DND-41 (cell line): ENCODE results near the gene RHOT2.

Experiments
- ATAC-seq: fragments of 200-7000 bp; cut with Tn5 transposase; 3 replicates; pipeline ENCODE4 v1.9.1; 2021; ENCODE audit warnings: low read depth; ENCODE audit not compliant: insufficient read depth
- DNase-seq: peaks from one replicate; pipeline ENCODE4 v3.0.0-alpha.2; 2020
- H2AFZ ChIP-seq: 2 replicates; pipeline ENCODE4 v1.6.0; 2012; ENCODE audit warnings: low read depth, low read length
- H3K27ac ChIP-seq: 2 replicates; pipeline ENCODE4 v1.5.1; 2012; ENCODE audit warnings: low read length, inconsistent platforms
- H3K27me3 ChIP-seq: fragments of 200-600 bp; sonication (generic); 2 replicates; pipeline ENCODE4 v1.6.0; 2012; ENCODE audit warnings: low read length, mild to moderate bottlenecking, inconsistent platforms; ENCODE audit not compliant: insufficient read depth, poor library complexity
- H3K36me3 ChIP-seq: 2 replicates; pipeline ENCODE4 v1.5.1; 2012; ENCODE audit warnings: low read length, inconsistent platforms; ENCODE audit not compliant: insufficient read depth
- H3K4me1 ChIP-seq: 2 replicates; pipeline ENCODE4 v1.5.1; 2012; ENCODE audit warnings: mild to moderate bottlenecking, low read length; ENCODE audit not compliant: insufficient read depth
- H3K4me2 ChIP-seq: 2 replicates; pipeline ENCODE4 v1.6.0; 2012; ENCODE audit warnings: mild to moderate bottlenecking, moderate library complexity, low read length, inconsistent platforms; ENCODE audit not compliant: insufficient read depth
- H3K4me3 ChIP-seq, 2 experiments: fragments of 200-600 bp in 1 of 2; shearing (Covaris generic) in 1 of 2; 2 replicates each; pipeline ENCODE4 v1.5.1; 2012 to 2016; ENCODE audit warnings: inconsistent platforms in 2 of 2, low read length in 2 of 2, mild to moderate bottlenecking in 2 of 2, low read depth in 1 of 2, moderate library complexity in 1 of 2
- H3K79me2 ChIP-seq: 2 replicates; pipeline ENCODE4 v1.6.0; 2012; ENCODE audit warnings: low read length, inconsistent platforms; ENCODE audit not compliant: insufficient read depth
- H3K9ac ChIP-seq: 2 replicates; pipeline ENCODE4 v1.6.0; 2012; ENCODE audit warnings: low read depth, mild to moderate bottlenecking, inconsistent platforms, low read length, moderate library complexity
- H3K9me3 ChIP-seq: 2 replicates; pipeline ENCODE4 v1.5.1; 2012; ENCODE audit warnings: low read length, moderate library complexity, mild to moderate bottlenecking, inconsistent platforms; ENCODE audit not compliant: insufficient read depth, severe bottlenecking
- H4K20me1 ChIP-seq: 2 replicates; pipeline ENCODE4 v1.6.0; 2012; ENCODE audit warnings: low read length; ENCODE audit not compliant: insufficient read depth
- EZH2 ChIP-seq: IDR thresholded peaks from 3 replicates; pipeline ENCODE4 v1.6.1; 2012; ENCODE audit warnings: borderline replicate concordance, low read depth, mild to moderate bottlenecking, moderate library complexity, low read length, inconsistent platforms; ENCODE audit not compliant: severe bottlenecking
- TF ChIP-seq, protein P1 (sequence below): IDR thresholded peaks from 2 replicates; pipeline ENCODE4 v1.5.1; 2012; ENCODE audit warnings: borderline replicate concordance, low read length, moderate library complexity, mild to moderate bottlenecking; ENCODE audit not compliant: poor library complexity, severe bottlenecking; ENCODE audit errors: extremely low read depth

The RHOT2 gene

DNA sequence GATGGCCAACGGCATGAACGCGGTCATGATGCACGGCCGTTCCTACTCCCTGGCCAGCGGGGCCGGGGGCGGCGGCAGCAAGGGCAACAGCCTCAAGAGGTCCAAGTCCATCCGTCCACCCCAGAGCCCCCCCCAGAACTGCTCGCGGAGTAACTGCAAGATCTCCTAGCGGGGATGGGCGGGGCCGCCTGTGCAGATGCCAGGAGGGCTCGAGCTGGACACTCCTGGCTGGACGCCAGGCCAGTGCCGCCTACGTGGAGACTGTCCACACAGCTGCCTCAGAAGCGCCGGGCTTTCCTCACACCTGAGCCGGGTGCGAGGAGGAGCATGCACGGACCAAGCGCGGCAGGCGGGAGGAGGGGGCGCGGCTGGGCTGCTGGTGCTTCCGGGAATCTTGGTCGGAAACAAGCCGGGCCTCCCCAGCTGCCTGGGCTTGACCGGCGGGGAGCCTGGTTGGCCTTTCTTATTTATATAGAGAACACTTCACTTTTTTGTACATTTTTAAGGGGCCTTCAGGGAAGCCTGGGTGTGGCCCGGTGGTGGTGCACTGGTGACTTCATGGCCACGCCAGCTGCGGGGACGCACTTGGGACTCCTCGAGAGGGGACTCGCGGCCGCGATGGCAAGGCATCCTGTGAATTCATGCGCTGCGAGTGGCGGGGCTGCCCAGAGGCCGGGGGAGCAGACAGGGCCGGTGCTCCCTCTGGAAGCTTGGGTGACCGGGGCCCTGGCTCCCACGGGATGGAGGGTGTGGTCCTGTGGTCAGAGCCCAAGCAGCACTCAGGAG, 40.3 kb upstream of the RHOT2 start:
- Histone ChIP-seq H3K27ac (no peak overlapping the region), H3K79me2 (no peaks in the 10 kb centered on the region), H2AFZ (no peak overlapping the region), H3K9me3 (no peaks in the 10 kb centered on the region), H3K4me2 (no peak overlapping the region), H3K9ac (no peak overlapping the region), H4K20me1 (peaks cover 20% of the 10 kb centered on the region), H3K27me3 (no peaks in the 10 kb centered on the region), H3K36me3 (peaks cover 21% of the 10 kb centered on the region), H3K4me3 (no peak overlapping the region), H3K4me1 (no peaks in the 10 kb centered on the region)
- ATAC-seq = no peak
- DNase-seq = no peak
- no peak for TF ChIP-seq EZH2
- TF ChIP-seq, protein P1, sequence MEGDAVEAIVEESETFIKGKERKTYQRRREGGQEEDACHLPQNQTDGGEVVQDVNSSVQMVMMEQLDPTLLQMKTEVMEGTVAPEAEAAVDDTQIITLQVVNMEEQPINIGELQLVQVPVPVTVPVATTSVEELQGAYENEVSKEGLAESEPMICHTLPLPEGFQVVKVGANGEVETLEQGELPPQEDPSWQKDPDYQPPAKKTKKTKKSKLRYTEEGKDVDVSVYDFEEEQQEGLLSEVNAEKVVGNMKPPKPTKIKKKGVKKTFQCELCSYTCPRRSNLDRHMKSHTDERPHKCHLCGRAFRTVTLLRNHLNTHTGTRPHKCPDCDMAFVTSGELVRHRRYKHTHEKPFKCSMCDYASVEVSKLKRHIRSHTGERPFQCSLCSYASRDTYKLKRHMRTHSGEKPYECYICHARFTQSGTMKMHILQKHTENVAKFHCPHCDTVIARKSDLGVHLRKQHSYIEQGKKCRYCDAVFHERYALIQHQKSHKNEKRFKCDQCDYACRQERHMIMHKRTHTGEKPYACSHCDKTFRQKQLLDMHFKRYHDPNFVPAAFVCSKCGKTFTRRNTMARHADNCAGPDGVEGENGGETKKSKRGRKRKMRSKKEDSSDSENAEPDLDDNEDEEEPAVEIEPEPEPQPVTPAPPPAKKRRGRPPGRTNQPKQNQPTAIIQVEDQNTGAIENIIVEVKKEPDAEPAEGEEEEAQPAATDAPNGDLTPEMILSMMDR = no peak

DNA sequence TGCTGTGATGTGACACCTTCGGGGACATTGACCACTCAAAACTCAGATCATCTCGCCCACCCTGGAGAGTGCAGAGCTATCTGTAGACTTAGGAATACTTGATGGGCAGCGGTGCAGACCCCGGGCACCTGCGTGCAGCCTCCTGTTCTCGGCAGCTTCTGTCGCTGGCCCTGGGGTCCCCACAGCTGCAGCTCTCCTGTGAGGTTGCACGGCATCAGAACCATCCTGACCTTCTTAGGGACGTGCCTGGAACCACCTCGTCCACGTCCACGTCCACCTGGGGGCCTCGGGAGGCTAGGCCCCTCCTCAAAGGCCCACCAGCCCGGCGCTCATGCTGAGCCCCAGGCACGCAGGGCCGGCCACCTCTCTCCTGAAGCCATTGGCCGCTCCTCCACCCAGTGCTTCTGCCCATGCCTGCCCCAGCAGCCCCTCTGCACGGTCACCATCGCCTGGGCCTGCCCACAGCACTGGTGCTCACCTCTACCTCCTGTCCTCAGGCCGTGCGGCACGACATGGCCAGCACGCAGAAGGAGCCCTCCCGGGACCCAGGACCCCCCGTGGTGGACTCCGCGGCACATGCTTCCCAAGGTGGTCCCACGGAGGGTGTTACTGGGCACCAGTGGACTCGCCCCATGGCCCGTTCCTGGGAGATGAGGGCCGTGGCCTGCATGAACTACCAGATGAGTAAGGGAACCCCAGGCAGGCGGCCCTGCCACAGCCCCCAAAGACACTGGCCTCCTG, 39.4 kb upstream of the RHOT2 start:
- H3K36me3 ChIP-seq = peaks cover 25% of the 10 kb centered on the region
- ATAC-seq = no peak

DNA sequence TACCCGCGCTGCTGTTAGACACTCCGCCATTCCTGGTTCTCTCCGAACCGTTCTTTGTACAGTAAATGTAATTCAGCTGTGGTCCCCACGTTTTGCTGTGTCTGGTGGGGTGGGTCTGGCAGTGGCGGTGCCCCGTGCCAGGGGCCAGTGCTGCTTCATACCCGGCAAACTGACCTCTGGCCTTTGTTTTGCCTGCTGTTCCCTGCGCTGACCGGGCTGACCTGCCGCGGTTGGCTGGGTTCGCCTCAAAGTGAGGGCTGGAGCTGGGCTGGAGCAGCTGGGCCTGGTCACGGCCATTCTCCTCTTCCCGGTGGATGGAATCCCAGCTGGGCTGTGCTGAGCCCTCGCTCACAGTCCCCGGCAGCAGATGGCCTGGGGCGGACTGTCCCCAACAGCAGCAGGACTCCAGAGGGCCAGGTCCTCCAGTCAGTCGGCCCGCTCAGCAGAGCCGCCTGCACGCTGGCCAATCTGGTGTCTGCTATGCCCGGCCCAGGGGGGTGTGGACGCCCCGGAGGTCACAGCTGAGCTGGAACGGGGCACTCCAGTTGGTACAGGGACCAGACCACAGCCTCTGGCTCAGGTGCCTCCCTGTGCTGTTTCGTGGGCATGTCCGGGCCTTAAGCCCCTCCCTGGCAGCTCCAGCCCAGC, 38.6 kb upstream of the RHOT2 start:
- Histone ChIP-seq H3K27ac (no peak overlapping the region), H2AFZ (no peak overlapping the region), H3K4me1 (peaks cover 6% of the 10 kb centered on the region), H4K20me1 (peaks cover 27% of the 10 kb centered on the region), H3K4me3 (no peak overlapping the region), H3K79me2 (peaks cover 6% of the 10 kb centered on the region; the same call in 1 of the 2 replicates), H3K36me3 (peaks cover 33% of the 10 kb centered on the region), H3K9me3 (no peaks in the 10 kb centered on the region), H3K4me2 (no peak overlapping the region), H3K27me3 (no peaks in the 10 kb centered on the region), H3K9ac (no peak overlapping the region)
- TF ChIP-seq, protein P1 = no peak
- no peak for TF ChIP-seq EZH2
- ATAC-seq (no peak), DNase-seq (no peak)

More for the DNA sequence above, 39.4 kb upstream of the RHOT2 start:
- Histone ChIP-seq H3K4me1 (no peaks in the 10 kb centered on the region), H3K4me3 (no peak overlapping the region), H3K27me3 (no peaks in the 10 kb centered on the region), H3K27ac (no peak overlapping the region), H4K20me1 (peaks cover 23% of the 10 kb centered on the region), H3K9ac (no peak overlapping the region), H3K4me2 (no peak overlapping the region), H3K9me3 (no peaks in the 10 kb centered on the region), H3K79me2 (no peaks in the 10 kb centered on the region), H2AFZ (no peak overlapping the region)
- no peak for DNase-seq
- TF ChIP-seq, protein P1 = no peak
- TF ChIP-seq EZH2 = no peak
